Retinal pigment epithelial cell (primary cell): Measurements from ENCODE around the gene SLC37A3.
"Not testable (repeated sequence)": the region's sequence is repeated elsewhere in the genome, so short reads cannot be mapped to it uniquely, and the experiment has no call there.

ENCODE experiments used
- DNase-seq: peaks from one replicate; pipeline ENCODE4 v3.0.0-alpha.2; 2010; ENCODE audit warnings: low read depth
- H3K4me3 ChIP-seq: 2 replicates; pipeline ENCODE4 v1.5.1; 2011; ENCODE audit warnings: mild to moderate bottlenecking, low read length, control low read depth, moderate library complexity
- CTCF ChIP-seq: conservative IDR thresholded peaks from 2 replicates; pipeline ENCODE4 v1.5.1; 2011; ENCODE audit warnings: low read depth, low read length, control low read depth, inconsistent platforms

Gene SLC37A3

GRCh38 chr7:140312141-140312846, 86.0 kb downstream of the SLC37A3 start:
- no peak for TF ChIP-seq CTCF
- H3K4me3 ChIP-seq, result no peak overlapping the region
- DNase-seq, result no peak

- not testable (repeated sequence) for H3K4me3 ChIP-seq, DNase-seq
Observed at GRCh38 chr7:140311128-140311527, 87.2 kb downstream of the SLC37A3 start.

- H3K4me3 ChIP-seq, result no peak overlapping the region
- TF ChIP-seq CTCF, result no peak
- no peak for DNase-seq
Observed at GRCh38 chr7:140310337-140311002, 87.9 kb downstream of the SLC37A3 start.

- no peak for TF ChIP-seq CTCF
Observed at GRCh38 chr7:140308060-140308459, 90.3 kb downstream of the SLC37A3 start.

GRCh38 chr7:140304191-140304799, 94.0 kb downstream of the SLC37A3 start:
- no peak for TF ChIP-seq CTCF
- H3K4me3 ChIP-seq, result no peak overlapping the region
- no peak for DNase-seq

More at GRCh38 chr7:140308060-140308459, 90.3 kb downstream of the SLC37A3 start:
- DNase-seq, result no peak
- no peak overlapping the region for H3K4me3 ChIP-seq

- no peak for DNase-seq
- no peak for TF ChIP-seq CTCF
- H3K4me3 ChIP-seq, result no peak overlapping the region
Observed at GRCh38 chr7:140300243-140301136, 97.8 kb downstream of the SLC37A3 start.

- TF ChIP-seq CTCF, result no peak
- DNase-seq, result no peak
- no peak overlapping the region for H3K4me3 ChIP-seq
Observed at GRCh38 chr7:140298213-140298612, 100.1 kb downstream of the SLC37A3 start.
